GM12801 (cell line): ENCODE measurements around the gene KRTAP4-7.

ENCODE experiments used
- TF ChIP-seq, protein P1 (sequence below): IDR thresholded peaks from one replicate; pipeline ENCODE4 v1.5.1; 2011; ENCODE audit warnings: control low read depth; ENCODE audit not compliant: insufficient read length; ENCODE audit errors: extremely low read depth

The KRTAP4-7 gene

GRCh38 chr17:41061964-41062363 lies 22.0 kb upstream of the KRTAP4-7 start:
- TF ChIP-seq, protein P1, sequence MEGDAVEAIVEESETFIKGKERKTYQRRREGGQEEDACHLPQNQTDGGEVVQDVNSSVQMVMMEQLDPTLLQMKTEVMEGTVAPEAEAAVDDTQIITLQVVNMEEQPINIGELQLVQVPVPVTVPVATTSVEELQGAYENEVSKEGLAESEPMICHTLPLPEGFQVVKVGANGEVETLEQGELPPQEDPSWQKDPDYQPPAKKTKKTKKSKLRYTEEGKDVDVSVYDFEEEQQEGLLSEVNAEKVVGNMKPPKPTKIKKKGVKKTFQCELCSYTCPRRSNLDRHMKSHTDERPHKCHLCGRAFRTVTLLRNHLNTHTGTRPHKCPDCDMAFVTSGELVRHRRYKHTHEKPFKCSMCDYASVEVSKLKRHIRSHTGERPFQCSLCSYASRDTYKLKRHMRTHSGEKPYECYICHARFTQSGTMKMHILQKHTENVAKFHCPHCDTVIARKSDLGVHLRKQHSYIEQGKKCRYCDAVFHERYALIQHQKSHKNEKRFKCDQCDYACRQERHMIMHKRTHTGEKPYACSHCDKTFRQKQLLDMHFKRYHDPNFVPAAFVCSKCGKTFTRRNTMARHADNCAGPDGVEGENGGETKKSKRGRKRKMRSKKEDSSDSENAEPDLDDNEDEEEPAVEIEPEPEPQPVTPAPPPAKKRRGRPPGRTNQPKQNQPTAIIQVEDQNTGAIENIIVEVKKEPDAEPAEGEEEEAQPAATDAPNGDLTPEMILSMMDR = no peak

DNA sequence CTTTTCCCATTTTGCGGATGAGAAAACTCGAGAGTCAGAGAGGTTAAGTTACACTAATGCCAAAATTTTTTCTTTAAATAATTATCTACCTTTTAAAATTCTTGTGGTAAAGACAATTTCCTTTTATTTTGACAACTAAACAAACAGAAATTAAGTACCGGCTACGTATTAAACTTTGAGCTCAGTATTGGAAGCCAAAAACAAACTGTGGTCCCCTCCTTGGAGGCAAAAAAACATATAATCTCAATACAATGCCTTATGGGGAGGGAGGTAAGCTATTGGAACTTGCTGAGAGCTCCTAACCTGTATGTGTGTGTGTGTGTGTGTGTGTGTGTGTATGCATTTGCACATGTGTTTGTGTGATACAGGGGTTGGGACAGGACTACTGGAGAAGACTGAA lies 20.5 kb upstream of the KRTAP4-7 start:
- TF ChIP-seq, protein P1 = no peak

DNA sequence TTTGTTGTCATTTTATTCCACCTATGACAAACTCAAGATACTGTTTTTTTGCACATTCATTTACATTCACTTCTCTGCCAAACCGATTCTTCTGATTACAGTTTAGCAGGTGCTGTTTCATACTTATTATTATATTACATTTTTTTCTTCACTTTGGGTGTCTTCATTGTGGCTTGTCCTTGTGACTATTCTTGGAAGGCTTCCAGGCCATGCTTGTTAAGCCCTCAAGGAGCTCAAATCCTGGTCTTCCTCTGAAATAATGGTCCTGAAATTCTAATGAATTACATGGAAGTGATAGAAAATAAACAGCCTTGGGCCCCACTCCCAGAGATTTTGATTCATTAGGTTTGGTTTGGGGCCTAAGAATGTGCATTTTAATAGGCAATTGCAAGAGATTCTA lies 19.6 kb upstream of the KRTAP4-7 start:
- TF ChIP-seq, protein P1 = no peak

- TF ChIP-seq, protein P1 = no peak
Measured at GRCh38 chr17:41065829-41066624, 17.9 kb upstream of the KRTAP4-7 start, which contains the start of gene KRTAP2-4. KRTAP2-4 (minus strand) TSS chr17:41065879; CDS start chr17:41065845, 34 bp downstream.

DNA sequence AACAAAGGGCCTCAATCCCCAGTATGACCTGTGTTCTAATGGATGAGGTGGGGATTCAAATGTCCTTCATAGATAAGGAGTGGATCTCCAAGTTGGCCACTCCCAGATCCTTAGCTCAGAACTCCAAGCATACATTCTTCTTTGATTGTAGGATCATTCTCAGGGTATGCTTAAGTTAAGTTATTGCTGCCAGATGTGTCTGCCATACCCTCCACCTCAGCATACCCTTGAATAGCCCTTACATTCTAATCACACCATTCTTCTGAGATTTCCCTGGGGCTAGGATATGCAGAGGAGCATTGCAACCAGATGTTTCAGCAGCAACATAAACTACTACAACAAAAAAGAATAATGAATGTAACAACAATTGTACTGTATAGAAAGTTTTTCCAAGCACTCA lies 16.7 kb upstream of the KRTAP4-7 start:
- TF ChIP-seq, protein P1 = no peak

DNA sequence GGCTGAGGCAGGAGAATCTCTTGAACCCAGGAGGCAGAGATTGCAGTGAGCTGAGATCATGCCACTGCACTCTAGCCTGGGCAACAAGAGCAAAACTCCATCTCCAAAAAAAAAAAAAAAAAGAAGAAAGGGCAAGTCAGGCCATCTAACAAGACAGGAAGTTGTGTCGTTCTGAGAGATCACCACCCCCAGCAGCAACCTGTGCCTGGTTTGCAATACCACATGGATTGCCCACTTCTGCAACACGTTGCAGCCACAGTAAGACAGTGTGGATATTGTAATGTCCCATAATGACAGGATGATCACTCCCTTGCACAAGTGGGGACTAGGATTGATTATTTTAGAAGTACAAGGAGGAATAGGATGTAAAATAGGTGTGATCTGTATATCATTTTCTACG lies 14.9 kb upstream of the KRTAP4-7 start:
- TF ChIP-seq, protein P1 = no peak

DNA sequence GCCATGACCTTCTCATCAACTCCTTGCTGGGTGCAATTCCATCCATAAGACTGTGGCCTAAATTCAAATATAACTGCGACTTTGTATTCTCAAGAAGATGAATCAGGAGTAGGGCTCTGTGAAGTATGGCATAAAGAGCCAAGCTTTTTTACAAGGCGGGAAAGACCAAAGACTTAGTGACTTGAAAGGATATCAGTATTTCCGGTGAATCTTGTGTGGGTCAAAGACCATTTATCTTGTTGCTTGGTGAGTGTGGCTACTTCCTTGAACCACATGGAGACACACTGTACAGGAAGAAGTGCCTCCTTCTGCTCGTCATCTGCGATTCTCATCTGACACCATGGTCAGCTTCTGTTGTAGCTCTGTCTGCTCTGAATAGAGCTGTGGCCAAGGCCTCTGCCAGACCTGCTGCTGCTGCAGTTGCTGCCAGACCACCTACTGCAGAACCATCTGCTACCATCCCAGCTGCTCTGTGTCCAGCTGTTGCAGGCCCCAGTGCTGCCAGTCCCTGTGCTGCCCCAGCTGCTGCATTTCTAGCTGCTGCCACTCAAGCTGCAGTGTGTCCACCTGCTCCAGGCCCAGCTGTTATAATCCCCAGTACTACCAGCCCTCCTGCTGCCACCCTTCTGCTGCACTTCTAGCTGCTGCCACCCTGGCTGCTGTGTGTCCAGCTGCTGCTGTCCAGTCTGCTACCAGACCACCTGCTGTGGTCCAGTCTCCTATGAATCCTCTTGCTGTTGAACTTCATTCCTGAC lies 12.2 kb upstream of the KRTAP4-7 start:
- TF ChIP-seq, protein P1 = no peak
